Measurements from ENCODE around the gene THOC7. TPM values are rescaled to one million over a fixed set of nuclear protein-coding genes. Genes with fewer than 3 reads are reported as not detected.
A peak's percentile ranks its signal among the peaks of the same experiment; 100 is the strongest.

Gene THOC7
- total and polyA plus RNA-seq, 12 donors: 71.3 to 204 (median 79.4) TPM

- ATAC-seq: no peak
- Histone ChIP-seq H3K9me3 (no peaks in the 10 kb centered on the region), H3K36me3 (peaks cover 0 to 16% (median 0%) of the 10 kb centered on the region in 9 donors), H3K27ac (no peak overlapping the region), H3K4me1 (peaks cover 0 to 42% (median 23%) of the 10 kb centered on the region in 9 donors), H3K27me3 (no peaks in the 10 kb centered on the region), H3K4me3 (no peak overlapping the region)
- no peak for DNase-seq
- WGBS, 2 donors: 97% methylated on average over 5 of the region's 5 CpGs
- no peak for TF ChIP-seq CTCF (IDR thresholded peaks at IDR 0.05)
- intact Hi-C loops (cut with DNase I): no loop called here
These were observed 27.9 kb upstream of the THOC7 start for GRCh38 chr3:63891518-63891917.

GRCh38 chr3:63886858-63887257 is 23.3 kb upstream of the THOC7 start:
- Histone ChIP-seq H3K4me3 (no peak overlapping the region), H3K4me1 (peaks cover 0 to 27% (median 16%) of the 10 kb centered on the region in 9 donors), H3K36me3 (peaks cover 0 to 14% (median 0%) of the 10 kb centered on the region in 9 donors), H3K27me3 (no peaks in the 10 kb centered on the region), H3K9me3 (no peaks in the 10 kb centered on the region), H3K27ac (no peak overlapping the region)
- DNase-seq (no peak), ATAC-seq (peak in 3 of 8 donors; percentile 27 to 66 (median 35))
- TF ChIP-seq CTCF (IDR thresholded peaks at IDR 0.05): no peak
- 30 to 38% methylated on average over 3 of the region's 3 CpGs for WGBS, 2 donors
- intact Hi-C loops (cut with DNase I): no loop called here

GRCh38 chr3:63880653-63881052 is 17.0 kb upstream of the THOC7 start:
- Histone ChIP-seq H3K4me3 (no peak overlapping the region), H3K36me3 (no peaks in the 10 kb centered on the region), H3K4me1 (peaks cover 0 to 34% (median 23%) of the 10 kb centered on the region in 9 donors), H3K27ac (no peak overlapping the region), H3K27me3 (no peaks in the 10 kb centered on the region), H3K9me3 (no peaks in the 10 kb centered on the region)
- TF ChIP-seq CTCF (IDR thresholded peaks at IDR 0.05): no peak
- no peak for ATAC-seq
- DNase-seq: no peak
- intact Hi-C loops (cut with DNase I): no loop called here
- WGBS, 2 donors: 92 to 96% methylated on average over 5 of the region's 5 CpGs

GRCh38 chr3:63878394-63879060 is 14.9 kb upstream of the THOC7 start:
- Histone ChIP-seq H3K4me3 (no peak overlapping the region), H3K9me3 (no peaks in the 10 kb centered on the region), H3K36me3 (no peaks in the 10 kb centered on the region), H3K4me1 (peaks cover 0 to 36% (median 23%) of the 10 kb centered on the region in 9 donors), H3K27me3 (no peaks in the 10 kb centered on the region), H3K27ac (no peak overlapping the region)
- DNase-seq (no peak), ATAC-seq (no peak)
- TF ChIP-seq CTCF (IDR thresholded peaks at IDR 0.05): no peak
- intact Hi-C loops (cut with DNase I): no loop called here
- WGBS, 2 donors: 79 to 81% methylated on average over 2 of the region's 2 CpGs
